Stimulated activated CD4-positive, alpha-beta T cell treated with anti-CD3 and anti-CD28 coated beads, Interleukin-2, amount 100 ng/mL, for 4 hours (primary cell): Measurements from ENCODE around the gene PAIP2B.
A peak's percentile ranks its signal among the peaks of the same experiment; 100 is the strongest.
"Not testable (repeated sequence)": the region's sequence is repeated elsewhere in the genome, so short reads cannot be mapped to it uniquely, and the experiment has no call there.

Source experiments
- DNase-seq: peaks from one replicate; pipeline ENCODE4 v3.0.0-alpha.2; 2020; ENCODE audit warnings: low read depth

Gene PAIP2B, protein sequence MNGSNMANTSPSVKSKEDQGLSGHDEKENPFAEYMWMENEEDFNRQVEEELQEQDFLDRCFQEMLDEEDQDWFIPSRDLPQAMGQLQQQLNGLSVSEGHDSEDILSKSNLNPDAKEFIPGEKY

GRCh38 chr2:71226965-71227560 is at the start of gene PAIP2B:
TSS of gene PAIP2B (minus strand) at chr2:71227103. CDS start at chr2:71202589, 24,514 bp downstream.
- peak; percentile 97 for DNase-seq

DNA sequence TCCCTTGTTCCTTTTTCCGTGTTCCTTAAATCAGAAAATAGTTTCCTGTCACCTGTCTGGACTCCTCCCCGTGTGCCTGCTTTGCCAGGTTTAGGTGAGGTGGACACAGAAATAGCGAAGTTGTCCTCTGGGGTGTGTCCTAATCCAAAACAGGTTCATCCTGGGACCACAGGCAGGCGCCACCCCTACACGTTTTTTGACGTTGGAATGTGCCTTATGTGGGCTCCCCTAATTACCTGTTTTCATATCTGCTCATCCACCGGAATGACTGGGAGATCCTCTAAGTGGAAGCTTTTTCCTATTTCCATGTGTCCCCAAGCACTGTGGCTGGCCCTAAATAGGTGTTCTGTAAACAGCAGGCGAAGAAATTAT is 49.0 kb upstream of the PAIP2B start:
- no peak for DNase-seq

DNA sequence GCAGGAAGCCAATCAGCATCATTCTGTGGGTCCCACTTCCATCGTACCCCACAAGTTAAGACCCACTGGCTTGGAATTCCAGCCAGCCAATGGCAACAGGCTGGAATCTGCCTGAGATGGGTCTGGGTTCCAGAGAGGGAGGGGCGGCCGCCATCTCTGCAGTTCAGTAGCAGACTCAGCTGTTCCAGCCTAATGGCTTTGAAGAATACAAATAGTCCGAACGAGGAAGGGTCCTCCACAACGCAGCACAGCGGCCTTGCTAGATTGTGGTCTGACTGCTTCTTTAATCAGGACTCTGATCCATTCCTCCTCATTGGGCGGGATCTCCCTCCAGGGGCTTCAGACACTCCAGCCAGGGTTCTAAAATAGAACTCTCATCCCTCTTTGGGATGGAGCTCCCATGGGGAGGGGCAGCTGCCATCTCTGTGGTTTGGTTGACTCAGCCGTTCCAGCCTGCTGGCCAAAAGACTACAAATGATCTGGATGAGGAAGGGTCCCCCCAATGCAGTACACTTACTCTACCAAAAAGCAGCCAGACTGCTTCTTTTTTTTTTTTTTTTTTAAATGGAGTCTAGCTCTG is 42.7 kb upstream of the PAIP2B start:
- no peak for DNase-seq

DNA sequence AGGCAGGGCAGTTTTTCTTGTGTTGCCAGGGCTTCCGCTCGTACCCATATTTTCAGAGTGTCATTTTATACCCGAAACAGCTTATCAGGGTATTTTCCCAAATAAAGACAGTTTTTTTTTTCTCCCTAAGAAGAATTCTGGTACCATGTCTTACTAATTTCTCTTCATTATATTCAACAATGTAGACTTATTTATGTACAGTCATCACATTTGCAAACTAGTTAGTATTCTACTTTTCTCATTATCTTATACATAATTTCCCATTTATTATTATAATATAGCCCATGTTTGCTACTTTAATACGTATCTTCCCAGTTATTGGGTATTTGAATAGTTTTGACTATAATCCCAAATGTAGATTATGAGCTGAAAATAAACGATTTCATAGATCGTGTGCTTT is 36.5 kb upstream of the PAIP2B start:
- no peak for DNase-seq

DNA sequence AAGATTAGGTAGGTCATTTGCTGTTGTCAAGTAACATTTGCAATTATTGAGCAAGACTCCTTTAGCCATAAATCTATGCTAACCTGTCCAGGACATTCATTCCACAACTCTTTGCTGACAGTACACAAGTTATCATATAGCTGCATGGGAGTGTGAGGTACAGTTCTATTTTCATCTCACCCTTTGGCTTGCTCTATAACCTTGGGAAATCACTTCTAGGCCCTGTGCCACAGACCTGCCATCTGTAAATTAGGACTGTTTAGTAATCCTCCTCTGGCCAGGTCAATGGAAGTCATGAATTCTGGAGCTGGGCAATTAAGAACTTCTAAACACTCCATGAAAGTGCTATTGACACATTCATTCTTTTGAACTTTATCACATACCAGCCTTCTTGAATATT is 34.6 kb upstream of the PAIP2B start:
- DNase-seq = no peak

- DNase-seq = no peak
These were observed 29.5 kb upstream of the PAIP2B start for GRCh38 chr2:71256421-71256820.

- no peak for DNase-seq
These were observed 27.9 kb upstream of the PAIP2B start for GRCh38 chr2:71254776-71255175.

- no peak for DNase-seq
These were observed 27.2 kb upstream of the PAIP2B start for GRCh38 chr2:71254078-71254477.

DNA sequence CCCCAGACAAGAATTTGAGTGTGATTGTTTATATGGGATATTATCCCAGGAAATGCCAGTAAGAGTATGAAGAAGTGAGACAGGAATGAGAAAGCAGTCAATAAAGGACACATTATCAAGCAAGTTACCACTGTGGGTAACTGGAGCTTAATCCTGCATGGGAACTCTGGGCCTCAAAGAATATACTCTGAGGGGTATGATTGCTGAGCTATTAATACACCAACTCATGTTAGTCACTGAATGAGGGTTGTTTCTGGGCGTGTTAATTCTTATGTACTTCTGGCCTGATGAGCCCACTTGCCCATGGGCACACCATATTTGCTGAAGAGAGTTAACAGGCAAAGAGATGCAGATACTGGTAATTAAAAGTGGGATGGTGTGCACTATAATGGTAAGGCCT is 26.6 kb upstream of the PAIP2B start:
- no peak for DNase-seq

DNA sequence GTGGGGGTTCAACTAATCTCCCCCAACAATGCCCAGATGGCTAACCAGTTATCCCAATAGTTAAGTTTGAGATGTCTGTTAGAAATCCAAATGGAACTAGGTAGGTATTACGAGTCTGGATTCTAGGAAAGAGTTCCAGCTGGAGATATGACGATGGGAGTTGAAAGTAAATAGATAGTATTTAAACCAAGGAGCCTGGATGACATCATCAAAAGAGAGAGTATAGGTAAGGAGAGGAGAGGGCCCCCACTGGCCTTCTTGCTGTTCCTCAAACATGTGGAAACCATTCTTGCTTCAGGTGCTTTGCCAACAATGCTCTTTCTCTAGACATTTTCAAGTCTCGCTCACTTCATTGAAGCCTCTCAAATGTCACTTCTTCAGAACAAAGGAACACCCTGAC is 26.0 kb upstream of the PAIP2B start:
- DNase-seq = no peak

- DNase-seq = no peak
These were observed 24.0 kb upstream of the PAIP2B start for GRCh38 chr2:71250935-71251334.

DNA sequence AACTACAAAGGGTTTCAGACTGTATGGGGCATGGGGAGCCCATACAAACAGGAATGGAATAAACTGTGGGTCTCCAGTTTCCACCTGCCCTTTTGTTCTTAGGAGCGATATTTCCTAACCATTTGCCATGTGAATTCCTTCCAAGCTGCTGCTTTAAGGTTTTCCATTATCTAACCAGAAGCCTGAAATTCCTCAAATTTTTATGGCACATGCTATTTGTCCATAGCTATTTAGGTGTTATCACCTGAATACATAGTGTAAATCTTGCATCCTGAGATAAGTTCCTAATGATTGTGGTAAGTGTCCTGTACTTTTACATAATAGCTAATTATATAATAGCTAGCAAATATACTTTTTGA is 17.4 kb upstream of the PAIP2B start:
- DNase-seq = no peak

DNA sequence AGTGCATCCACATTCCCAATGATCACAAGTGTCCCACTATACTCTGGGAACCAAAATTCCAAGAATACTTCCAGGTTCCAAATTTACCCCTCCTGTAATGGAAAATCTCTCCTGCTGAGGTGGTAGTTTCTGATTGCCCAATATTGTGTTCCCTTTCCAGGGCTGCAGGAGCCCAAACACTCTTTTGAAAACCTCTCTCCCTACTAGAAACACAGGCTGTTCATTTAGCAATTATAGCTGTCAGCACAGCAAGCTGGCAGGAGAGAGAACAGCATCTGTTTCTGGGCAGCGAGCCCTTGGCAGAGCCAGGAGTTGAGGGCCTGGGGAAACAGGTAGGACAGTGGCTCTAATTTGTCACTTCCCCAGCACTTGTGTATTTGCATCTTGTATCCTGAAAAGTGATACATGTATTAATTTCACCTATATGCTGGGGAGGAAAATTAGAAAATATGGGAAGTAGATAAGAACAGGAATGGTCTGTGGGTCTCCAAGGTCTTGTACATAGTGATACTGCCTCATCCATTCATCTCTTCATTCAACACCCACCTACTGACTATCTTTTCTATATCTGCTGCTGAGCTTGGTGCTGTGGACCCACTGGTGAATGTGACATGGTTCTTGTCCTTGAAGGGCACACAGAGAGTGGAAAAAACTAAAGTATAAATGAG is 16.9 kb upstream of the PAIP2B start:
- no peak for DNase-seq

DNA sequence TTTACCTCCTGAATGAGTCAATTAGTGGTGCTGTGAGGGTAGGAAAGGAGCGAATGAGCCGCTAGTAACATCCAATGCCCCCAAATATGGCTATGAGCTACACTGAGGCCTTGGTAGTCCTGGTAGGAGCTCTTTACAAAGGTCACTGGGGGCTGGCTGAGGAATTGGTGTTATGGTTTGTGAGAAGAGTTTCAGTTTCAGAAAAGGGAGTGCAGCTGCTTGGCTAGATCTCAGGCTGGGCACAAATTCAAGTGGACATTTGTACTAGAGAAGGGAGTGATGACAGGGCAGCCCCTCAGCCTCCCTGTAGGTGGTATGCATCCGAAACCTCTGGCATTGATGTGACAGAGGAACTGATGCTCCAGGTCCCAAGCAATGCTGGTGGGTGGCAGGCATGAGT is 13.9 kb upstream of the PAIP2B start:
- DNase-seq = no peak

- no peak for DNase-seq
These were observed 11.2 kb upstream of the PAIP2B start for GRCh38 chr2:71238089-71238488.

- no peak for DNase-seq
These were observed 9.2 kb upstream of the PAIP2B start for GRCh38 chr2:71235930-71236587.

- not testable (repeated sequence) for DNase-seq
These were observed 6.2 kb upstream of the PAIP2B start for GRCh38 chr2:71233072-71233471.

DNA sequence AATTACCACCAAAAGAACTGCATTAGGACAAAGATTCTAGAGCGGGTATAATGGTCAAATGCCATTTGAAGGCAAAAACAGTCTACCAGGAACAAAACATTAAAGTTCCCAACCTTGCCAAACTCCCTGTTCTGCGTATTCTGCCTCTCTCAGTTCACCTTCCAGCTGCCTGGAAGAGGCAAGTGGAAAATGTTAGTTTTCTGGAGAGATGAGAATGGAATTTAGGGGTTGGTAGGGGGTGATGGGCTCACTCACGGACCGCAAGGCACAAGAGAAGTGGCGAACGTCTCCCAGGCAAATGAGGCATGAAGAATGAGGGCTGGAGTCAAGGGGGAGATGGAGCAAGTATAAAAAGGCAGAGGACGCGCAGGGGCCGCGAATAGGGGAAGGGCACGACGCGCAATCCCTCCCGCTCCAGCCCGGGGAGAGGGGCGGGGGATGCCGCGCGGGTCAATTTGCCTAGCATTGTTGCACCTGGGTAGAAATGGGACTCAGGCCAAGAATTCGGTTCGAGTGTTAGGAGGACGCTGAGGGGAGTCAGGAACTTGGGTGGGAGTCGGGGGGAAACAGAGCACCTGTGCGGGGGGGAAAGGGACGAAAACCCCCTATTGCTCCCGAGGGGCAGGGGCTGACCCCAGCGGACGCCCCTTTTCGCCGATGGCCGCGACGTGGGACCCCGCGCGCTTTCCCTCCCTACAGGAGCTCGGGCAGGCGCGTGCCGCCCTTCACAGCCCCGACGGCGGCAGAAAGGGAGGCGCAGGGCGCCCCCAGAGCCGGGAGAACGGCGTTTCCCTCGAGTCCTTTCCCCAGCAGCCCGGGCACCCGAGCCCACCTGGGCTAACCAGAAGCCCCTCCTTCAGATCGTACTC is 573 bp downstream of the PAIP2B start:
- no peak for DNase-seq

DNA sequence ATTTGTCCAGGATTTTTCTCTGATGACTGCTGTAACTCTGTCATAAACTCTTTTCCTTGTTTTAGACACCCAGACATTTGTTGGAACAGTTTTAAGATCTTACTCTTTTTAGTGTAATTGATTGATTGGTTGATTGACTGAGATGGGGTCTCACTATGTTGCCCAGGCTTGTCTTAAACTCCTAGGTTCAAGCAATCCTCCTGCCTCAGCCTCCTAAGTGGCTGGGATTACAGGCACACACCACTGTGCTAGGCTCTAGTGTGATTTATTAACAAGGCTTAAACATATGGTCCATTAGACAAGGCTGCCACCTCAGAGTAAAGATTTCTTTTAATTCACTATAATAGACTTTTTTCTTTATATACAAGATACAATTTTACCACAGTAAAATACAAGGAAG is 2.0 kb downstream of the PAIP2B start:
- DNase-seq = no peak

- DNase-seq = no peak
These were observed 2.4 kb downstream of the PAIP2B start for GRCh38 chr2:71224457-71224856.

- DNase-seq = no peak
These were observed 3.1 kb downstream of the PAIP2B start for GRCh38 chr2:71223767-71224333.

- DNase-seq = no peak
These were observed 6.2 kb downstream of the PAIP2B start for GRCh38 chr2:71220743-71221142.
